ENCODE results near the gene STARD5.

STARD5 gene

DNA sequence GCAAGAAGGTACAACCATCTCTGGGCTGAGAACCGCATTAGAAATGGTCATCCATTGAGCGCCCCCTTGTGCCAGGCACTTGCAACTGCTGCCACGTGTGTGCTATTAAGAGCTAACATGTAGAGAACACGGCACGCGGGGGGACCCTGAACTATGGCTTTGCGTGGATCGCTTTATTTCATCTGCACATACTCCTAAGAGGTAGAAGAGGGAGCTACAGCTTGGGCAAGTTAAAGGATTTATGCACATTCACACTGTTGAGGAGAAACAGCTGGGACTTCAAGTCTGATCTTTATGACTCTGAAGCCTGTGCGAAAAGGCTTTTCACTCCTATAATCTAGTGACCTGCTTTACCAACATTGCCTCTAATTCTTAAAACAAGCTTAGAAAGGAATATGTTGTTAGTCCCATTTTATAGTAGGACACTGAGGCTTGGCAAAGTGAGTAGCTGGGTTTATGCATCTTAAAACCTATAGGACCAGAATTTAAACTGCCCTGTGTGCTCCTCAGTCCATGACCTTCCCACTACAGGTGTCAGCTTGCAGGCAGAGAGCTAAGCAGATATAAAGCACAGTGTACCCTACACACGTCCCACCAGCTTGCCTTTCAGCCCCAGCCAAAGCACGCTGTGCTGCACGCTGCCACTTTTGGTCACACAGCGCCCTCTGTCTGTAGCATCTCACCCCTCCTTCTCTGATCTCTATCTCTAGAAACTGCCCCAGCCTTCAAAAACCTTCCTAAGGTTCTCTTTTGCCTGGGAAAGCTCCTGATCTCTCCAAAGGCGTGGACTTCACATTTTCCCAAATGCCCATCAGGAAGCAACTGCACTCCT lies 57.8 kb downstream of the STARD5 start:
- Histone ChIP-seq H3K4me1 (ENCODE audit: control insufficient read depth, insufficient read depth, low read length, unreplicated experiment) (peaks cover 7% of the 10 kb centered on the region), H3K36me3 (ENCODE audit: insufficient read depth, low read length) (no peaks in the 10 kb centered on the region), H3K27ac (ENCODE audit: low read depth, low read length) (no peak overlapping the region), H3K4me3 (ENCODE audit: low read depth, low read length) (peak overlapping the region; percentile 62), H2AFZ (ENCODE audit: low read length, unreplicated experiment) (peak overlapping the region; percentile 88), H3K79me2 (ENCODE audit: control insufficient read depth, insufficient read depth, low read length, unreplicated experiment) (no peaks in the 10 kb centered on the region), H3K27me3 (ENCODE audit: insufficient read depth, low read length) (no peaks in the 10 kb centered on the region)

DNA sequence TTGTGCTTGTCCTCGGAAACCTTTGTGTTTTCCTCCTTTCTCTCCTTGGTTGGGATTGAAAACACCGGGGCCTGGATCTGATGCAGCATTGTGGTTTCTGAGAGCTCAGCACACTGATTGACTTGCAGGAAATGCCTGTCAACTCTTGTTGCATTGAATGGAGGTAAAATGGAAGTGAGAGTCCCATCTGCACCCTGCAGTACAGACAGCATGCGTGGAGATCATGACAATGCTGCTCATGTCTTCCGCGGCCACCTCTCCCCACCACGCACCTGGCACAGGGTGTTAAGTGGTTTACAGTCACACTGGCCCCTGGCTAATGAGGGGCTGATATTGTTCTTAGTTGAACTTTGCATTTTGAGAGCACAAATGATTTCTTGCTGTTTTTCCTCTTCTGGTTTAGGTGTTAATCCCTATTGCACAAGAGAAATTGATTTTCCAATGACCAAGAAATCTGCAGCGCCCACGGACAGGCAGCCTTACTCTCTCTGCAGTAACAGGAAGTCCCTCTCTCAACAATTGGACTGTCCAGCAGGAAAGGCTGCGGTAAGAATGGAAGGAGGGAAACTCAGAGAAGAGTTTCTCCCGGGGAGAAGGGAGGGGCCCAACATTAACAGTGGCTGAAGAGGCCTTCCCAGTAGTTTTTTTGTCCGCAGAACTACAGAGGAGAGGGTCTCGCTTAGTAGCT lies 58.5 kb downstream of the STARD5 start:
- H3K36me3 ChIP-seq (ENCODE audit: insufficient read depth, low read length), result no peaks in the 10 kb centered on the region
- H3K79me2 ChIP-seq (ENCODE audit: control insufficient read depth, insufficient read depth, low read length, unreplicated experiment), result no peaks in the 10 kb centered on the region
- no peak overlapping the region for H3K27ac ChIP-seq (ENCODE audit: low read depth, low read length)
- H3K4me1 ChIP-seq (ENCODE audit: control insufficient read depth, insufficient read depth, low read length, unreplicated experiment), result peaks cover 2% of the 10 kb centered on the region
- H3K27me3 ChIP-seq (ENCODE audit: insufficient read depth, low read length), result no peaks in the 10 kb centered on the region
- H3K4me3 ChIP-seq (ENCODE audit: low read depth, low read length), result peak overlapping the region; percentile 62
- peak overlapping the region; percentile 88 for H2AFZ ChIP-seq (ENCODE audit: low read length, unreplicated experiment)

- Histone ChIP-seq H2AFZ (ENCODE audit: low read length, unreplicated experiment) (no peak overlapping the region), H3K4me1 (ENCODE audit: control insufficient read depth, insufficient read depth, low read length, unreplicated experiment) (no peaks in the 10 kb centered on the region), H3K27me3 (ENCODE audit: insufficient read depth, low read length) (no peaks in the 10 kb centered on the region), H3K27ac (ENCODE audit: low read depth, low read length) (no peak overlapping the region), H3K4me3 (ENCODE audit: low read depth, low read length) (no peak overlapping the region), H3K36me3 (ENCODE audit: insufficient read depth, low read length) (no peaks in the 10 kb centered on the region), H3K79me2 (ENCODE audit: control insufficient read depth, insufficient read depth, low read length, unreplicated experiment) (no peaks in the 10 kb centered on the region)
Measured at GRCh38 chr15:81264072-81264857, 59.7 kb downstream of the STARD5 start.

- H2AFZ ChIP-seq (ENCODE audit: low read length, unreplicated experiment), result no peak overlapping the region
Measured at GRCh38 chr15:81263477-81263876, 60.5 kb downstream of the STARD5 start.

GRCh38 chr15:81261172-81261811 lies 62.6 kb downstream of the STARD5 start:
- Histone ChIP-seq H3K79me2 (ENCODE audit: control insufficient read depth, insufficient read depth, low read length, unreplicated experiment) (no peaks in the 10 kb centered on the region), H3K27me3 (ENCODE audit: insufficient read depth, low read length) (no peaks in the 10 kb centered on the region), H3K36me3 (ENCODE audit: insufficient read depth, low read length) (no peaks in the 10 kb centered on the region), H3K4me3 (ENCODE audit: low read depth, low read length) (no peak overlapping the region), H3K4me1 (ENCODE audit: control insufficient read depth, insufficient read depth, low read length, unreplicated experiment) (no peaks in the 10 kb centered on the region), H3K27ac (ENCODE audit: low read depth, low read length) (no peak overlapping the region), H2AFZ (ENCODE audit: low read length, unreplicated experiment) (no peak overlapping the region)

More at GRCh38 chr15:81263477-81263876, 60.5 kb downstream of the STARD5 start:
- H3K4me3 ChIP-seq (ENCODE audit: low read depth, low read length), result no peak overlapping the region
- no peaks in the 10 kb centered on the region for H3K79me2 ChIP-seq (ENCODE audit: control insufficient read depth, insufficient read depth, low read length, unreplicated experiment)
- no peaks in the 10 kb centered on the region for H3K4me1 ChIP-seq (ENCODE audit: control insufficient read depth, insufficient read depth, low read length, unreplicated experiment)
- H3K27me3 ChIP-seq (ENCODE audit: insufficient read depth, low read length), result no peaks in the 10 kb centered on the region
- H3K36me3 ChIP-seq (ENCODE audit: insufficient read depth, low read length), result no peaks in the 10 kb centered on the region
- H3K27ac ChIP-seq (ENCODE audit: low read depth, low read length), result no peak overlapping the region

DNA sequence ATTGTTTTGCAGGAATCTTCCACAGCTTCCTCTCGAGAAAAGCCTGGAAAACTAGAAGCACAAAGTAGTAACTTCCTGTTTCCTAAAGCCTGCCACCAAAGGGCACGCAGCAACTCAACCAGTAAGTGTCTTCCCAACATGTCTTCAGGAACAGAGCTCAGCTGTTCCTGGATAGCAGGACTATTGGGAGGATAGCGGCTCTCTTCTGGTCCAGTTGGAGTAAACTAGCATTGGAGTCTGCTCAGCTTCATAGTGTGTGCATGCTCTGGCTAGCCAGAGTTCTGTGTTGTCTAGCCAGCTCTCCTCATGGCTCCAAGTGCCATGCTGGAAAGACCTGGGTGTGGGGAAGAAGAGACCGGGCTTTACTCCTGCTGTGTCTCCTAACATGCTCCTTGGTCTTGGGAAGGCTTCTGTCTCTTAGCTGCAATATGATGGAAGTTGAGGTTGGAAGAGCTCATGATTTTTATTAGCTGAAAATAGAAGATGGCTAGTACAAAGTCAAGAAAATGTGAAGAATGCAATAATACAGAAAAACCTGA lies 64.1 kb downstream of the STARD5 start:
- Histone ChIP-seq H2AFZ (ENCODE audit: low read length, unreplicated experiment) (no peak overlapping the region), H3K36me3 (ENCODE audit: insufficient read depth, low read length) (no peaks in the 10 kb centered on the region), H3K4me1 (ENCODE audit: control insufficient read depth, insufficient read depth, low read length, unreplicated experiment) (peaks cover 5% of the 10 kb centered on the region), H3K4me3 (ENCODE audit: low read depth, low read length) (no peak overlapping the region), H3K27ac (ENCODE audit: low read depth, low read length) (no peak overlapping the region), H3K27me3 (ENCODE audit: insufficient read depth, low read length) (no peaks in the 10 kb centered on the region), H3K79me2 (ENCODE audit: control insufficient read depth, insufficient read depth, low read length, unreplicated experiment) (no peaks in the 10 kb centered on the region)
